PFSK-1 (cell line): ENCODE results near the gene FEM1A.

Experiments used
- FOXP2 ChIP-seq: optimal IDR thresholded peaks from 2 replicates; pipeline ENCODE3; 2011; ENCODE audit warnings: borderline replicate concordance, control low read depth, inconsistent platforms; ENCODE audit not compliant: insufficient read depth; ENCODE audit errors: extremely low read length, extremely low read depth
- POLR2AphosphoS5 ChIP-seq: IDR thresholded peaks from 2 replicates; pipeline ENCODE4 v1.6.1; 2012; ENCODE audit warnings: low read depth, mild to moderate bottlenecking, control low read depth, low read length, moderate library complexity
- REST ChIP-seq, 2 experiments: IDR thresholded peaks; 2 replicates each; pipeline versions ENCODE4 v1.6.1 to v1.8.0; 2011 to 2012; ENCODE audit warnings: low read depth in 2 of 2, low read length in 2 of 2, control low read depth in 1 of 2, inconsistent platforms in 1 of 2, mild to moderate bottlenecking in 1 of 2, moderate library complexity in 1 of 2; ENCODE audit not compliant: insufficient read depth in 1 of 2
- SIN3A ChIP-seq: IDR thresholded peaks from 2 replicates; pipeline ENCODE4 v1.6.1; 2012; ENCODE audit warnings: mild to moderate bottlenecking, low read length, moderate library complexity, borderline replicate concordance; ENCODE audit not compliant: insufficient read depth
- TAF1 ChIP-seq: IDR thresholded peaks from 2 replicates; pipeline ENCODE4 v1.6.1; 2012; ENCODE audit warnings: low read length, control low read depth, borderline replicate concordance; ENCODE audit not compliant: insufficient read depth

DNA sequence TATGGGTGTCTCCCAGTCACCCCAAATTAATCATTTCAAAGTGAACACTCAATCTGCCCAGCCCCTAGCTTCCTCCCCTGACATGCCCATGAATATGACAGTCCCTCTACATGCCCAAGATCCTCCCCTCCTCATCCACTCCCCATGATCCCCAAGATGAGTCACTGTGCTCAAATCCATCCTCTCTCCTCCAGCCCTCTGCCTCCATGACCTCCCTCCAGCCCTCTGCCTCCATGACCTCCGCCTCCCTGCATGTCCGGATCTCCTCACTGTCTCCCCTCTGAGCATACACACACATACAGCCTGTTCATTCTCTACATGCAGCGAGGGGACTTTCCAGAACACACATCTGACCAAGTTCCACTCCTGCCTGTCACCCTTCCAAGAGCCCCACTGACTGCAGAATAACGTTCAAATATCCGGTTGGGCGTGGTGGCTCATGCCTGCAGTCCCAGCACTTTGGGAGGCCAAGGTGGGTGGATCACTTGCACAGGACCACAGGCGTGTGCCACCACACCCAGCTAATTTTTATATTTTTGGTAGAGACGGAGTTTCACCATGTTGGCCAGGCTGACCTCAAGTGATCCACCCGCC is 18.4 kb upstream of the FEM1A start:
- TF ChIP-seq REST (IDR thresholded peaks at IDR 0.05; ENCODE audit: insufficient read depth in 1 of 2, low read depth in 2 of 2, low read length in 2 of 2) (0 out of 4 replicates have a peak, but pooled peaks of 1 of the 2 experiments have one; percentile 30), POLR2AphosphoS5 (no peak), TAF1 (no peak), SIN3A (no peak), FOXP2 (no peak)
